Measurements from ENCODE around the gene ADAM19. TPM values are rescaled to one million over a fixed set of nuclear protein-coding genes. Genes with fewer than 3 reads are reported as not detected.

Gene ADAM19
- total and polyA plus RNA-seq, 4 donors = 1.5 to 42.8 (median 20.3) TPM

DNA sequence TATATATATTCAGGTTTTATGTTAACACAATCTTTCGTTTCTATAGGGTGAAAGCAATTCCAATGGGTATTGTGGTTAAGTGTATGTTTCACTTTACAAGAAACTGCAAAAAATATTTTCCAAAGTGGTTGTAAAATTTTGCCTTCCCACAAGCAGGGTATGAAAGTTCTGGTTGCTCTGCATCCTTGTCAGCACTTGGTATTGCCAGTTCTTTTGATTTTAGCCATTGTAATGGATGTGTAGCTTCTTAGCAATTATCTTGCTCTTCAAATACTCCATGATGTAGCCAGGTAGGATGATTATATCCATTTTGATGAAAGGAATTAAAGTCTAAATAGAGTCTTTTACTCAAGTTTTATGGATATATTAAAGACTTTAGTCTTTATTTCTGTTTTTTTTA is 9.1 kb upstream of the ADAM19 start:
- no peaks in the 10 kb centered on the region for H3K27me3 ChIP-seq (ENCODE audit: control insufficient read depth in 1 of 2, insufficient read depth in 2 of 2, low read length in 1 of 2)
- 90 to 92% methylated on average over 1 of the region's 1 CpG for WGBS, 2 donors
- no peaks in the 10 kb centered on the region for H3K9me3 ChIP-seq (ENCODE audit: control insufficient read depth, low read length)
- ATAC-seq (ENCODE audit: low FRiP score) (no peak), DNase-seq (no peak)
- intact Hi-C loops (cut with DNase I) = no loop called here
- H3K27ac ChIP-seq (ENCODE audit: low read depth in 1 of 2, low read length in 2 of 2) = no peak overlapping the region
- no peak overlapping the region for H3K4me3 ChIP-seq (ENCODE audit: low read length in 2 of 2)
- no peaks in the 10 kb centered on the region for H3K36me3 ChIP-seq (ENCODE audit: control insufficient read depth in 1 of 2, insufficient read depth in 2 of 2, low read length in 1 of 2)
- H3K4me1 ChIP-seq (ENCODE audit: control insufficient read depth in 1 of 2, insufficient read depth in 2 of 2, low read length in 2 of 2) = no peaks in the 10 kb centered on the region

DNA sequence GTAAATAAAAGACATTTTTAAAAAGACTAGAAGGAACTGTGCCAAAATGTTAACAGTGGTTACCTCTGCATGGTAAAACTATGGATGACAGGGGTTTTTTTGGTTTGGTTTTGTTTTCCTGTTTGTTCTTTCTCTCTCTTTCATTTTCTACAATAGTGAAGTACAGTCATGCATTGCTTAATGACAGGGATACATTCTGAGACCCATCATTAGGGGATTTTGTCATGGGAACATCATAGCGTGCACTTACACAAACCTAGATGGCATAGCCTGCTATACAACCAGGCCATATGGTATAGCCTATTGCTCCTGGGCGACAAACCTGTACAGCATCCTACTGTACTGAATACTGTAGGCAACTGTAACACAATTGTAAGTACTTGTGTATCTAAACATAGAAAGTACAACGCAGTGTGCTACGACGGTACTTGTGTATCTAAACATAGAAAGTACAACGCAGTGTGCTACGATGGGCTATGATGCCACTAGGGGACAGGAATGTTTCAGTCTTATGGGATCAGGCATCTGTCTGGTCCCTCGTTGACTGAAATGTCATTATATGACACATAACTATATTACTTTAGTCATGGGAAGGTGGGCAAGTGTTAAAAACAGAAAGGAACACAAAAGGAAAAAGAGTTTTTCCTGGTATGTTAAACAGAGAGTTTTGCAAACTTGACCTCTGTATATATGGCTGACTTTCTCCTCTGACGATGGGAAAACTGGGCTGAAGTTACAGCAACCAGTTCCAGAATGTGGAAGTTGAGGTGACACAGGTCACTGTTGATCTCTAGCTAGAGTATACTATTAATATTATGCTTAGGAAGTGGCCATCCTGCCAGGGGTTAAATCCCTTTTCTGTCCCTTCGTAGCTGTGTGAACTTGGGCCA is 7.4 kb upstream of the ADAM19 start:
- Histone ChIP-seq H3K4me3 (ENCODE audit: low read length in 2 of 2) (no peak overlapping the region), H3K9me3 (ENCODE audit: control insufficient read depth, low read length) (no peaks in the 10 kb centered on the region), H3K27me3 (ENCODE audit: control insufficient read depth in 1 of 2, insufficient read depth in 2 of 2, low read length in 1 of 2) (no peaks in the 10 kb centered on the region), H3K4me1 (ENCODE audit: control insufficient read depth in 1 of 2, insufficient read depth in 2 of 2, low read length in 2 of 2) (no peaks in the 10 kb centered on the region), H3K36me3 (ENCODE audit: control insufficient read depth in 1 of 2, insufficient read depth in 2 of 2, low read length in 1 of 2) (no peaks in the 10 kb centered on the region), H3K27ac (ENCODE audit: low read depth in 1 of 2, low read length in 2 of 2) (no peak overlapping the region)
- WGBS, 2 donors = 59 to 63% methylated on average over 10 of the region's 10 CpGs
- ATAC-seq (ENCODE audit: low FRiP score) (no peak), DNase-seq (no peak)
- intact Hi-C loops (cut with DNase I) = no loop called here

DNA sequence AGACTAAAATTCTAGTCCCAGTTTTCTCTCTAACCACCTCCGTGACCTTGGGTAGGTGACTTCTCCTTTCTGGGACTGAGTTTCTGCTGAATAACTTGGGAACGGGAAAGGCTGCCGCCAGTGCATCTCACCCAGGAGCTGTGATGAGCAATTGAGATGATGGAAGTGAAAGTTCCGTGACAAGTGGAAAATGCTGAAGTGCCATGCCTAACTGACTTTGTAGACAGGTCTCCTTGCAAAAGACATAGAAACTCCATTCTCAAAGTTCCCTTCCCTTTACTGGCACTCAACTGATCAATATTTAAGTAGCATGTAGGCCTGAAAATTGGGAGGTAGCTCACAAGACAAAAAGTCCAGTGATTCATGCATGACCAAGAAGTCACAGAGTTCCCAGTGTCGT is 6.3 kb upstream of the ADAM19 start:
- Histone ChIP-seq H3K9me3 (ENCODE audit: control insufficient read depth, low read length) (no peaks in the 10 kb centered on the region), H3K27ac (ENCODE audit: low read depth in 1 of 2, low read length in 2 of 2) (no peak overlapping the region), H3K4me1 (ENCODE audit: control insufficient read depth in 1 of 2, insufficient read depth in 2 of 2, low read length in 2 of 2) (no peaks in the 10 kb centered on the region), H3K27me3 (ENCODE audit: control insufficient read depth in 1 of 2, insufficient read depth in 2 of 2, low read length in 1 of 2) (no peaks in the 10 kb centered on the region), H3K4me3 (ENCODE audit: low read length in 2 of 2) (no peak overlapping the region), H3K36me3 (ENCODE audit: control insufficient read depth in 1 of 2, insufficient read depth in 2 of 2, low read length in 1 of 2) (no peaks in the 10 kb centered on the region)
- intact Hi-C loops (cut with DNase I) = no loop called here
- DNase-seq = no peak
- no peak for ATAC-seq (ENCODE audit: low FRiP score)
- 92 to 96% methylated on average over 5 of the region's 5 CpGs for WGBS, 2 donors

DNA sequence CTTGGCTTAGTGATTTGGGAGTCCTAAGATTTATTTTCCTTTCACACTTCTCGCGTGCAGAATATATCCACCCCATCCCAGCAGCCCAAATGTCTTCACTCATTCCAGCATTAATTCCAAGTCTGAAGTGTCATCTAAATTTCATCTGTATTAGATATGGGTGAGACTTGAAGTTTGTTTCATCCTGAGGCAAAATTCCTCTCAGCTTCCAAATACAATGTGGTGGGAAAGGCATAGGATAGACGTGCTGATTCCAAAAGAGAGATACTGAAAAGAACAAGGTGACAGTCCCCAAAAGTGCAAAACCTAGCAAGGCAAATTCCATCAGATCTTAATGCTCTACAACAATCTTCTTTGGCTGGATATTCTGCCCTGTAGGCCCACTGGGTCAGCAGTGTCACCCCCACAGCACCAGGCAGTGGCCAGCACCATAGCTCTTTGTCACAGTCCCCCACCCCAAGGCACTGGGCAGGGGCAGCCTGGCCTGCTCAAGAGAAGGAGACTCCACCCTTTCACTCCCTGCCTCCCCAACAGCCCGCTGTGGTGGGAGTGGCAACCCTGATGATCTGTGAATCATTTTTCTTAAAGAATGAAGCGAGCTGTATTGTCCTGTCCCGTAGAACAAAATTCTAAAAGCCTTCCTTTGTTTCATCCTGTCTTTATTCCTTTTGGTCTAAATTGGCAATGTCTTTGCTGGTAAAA is 2.7 kb upstream of the ADAM19 start:
- Histone ChIP-seq H3K27ac (ENCODE audit: low read depth in 1 of 2, low read length in 2 of 2) (no peak overlapping the region), H3K4me3 (ENCODE audit: low read length in 2 of 2) (no peak overlapping the region), H3K36me3 (ENCODE audit: control insufficient read depth in 1 of 2, insufficient read depth in 2 of 2, low read length in 1 of 2) (no peaks in the 10 kb centered on the region), H3K27me3 (ENCODE audit: control insufficient read depth in 1 of 2, insufficient read depth in 2 of 2, low read length in 1 of 2) (no peaks in the 10 kb centered on the region), H3K9me3 (ENCODE audit: control insufficient read depth, low read length) (no peaks in the 10 kb centered on the region), H3K4me1 (ENCODE audit: control insufficient read depth in 1 of 2, insufficient read depth in 2 of 2, low read length in 2 of 2) (no peaks in the 10 kb centered on the region)
- ATAC-seq (ENCODE audit: low FRiP score) (no peak), DNase-seq (no peak)
- intact Hi-C loops (cut with DNase I) = no loop called here
- WGBS, 2 donors = 90 to 93% methylated on average over 6 of the region's 6 CpGs

DNA sequence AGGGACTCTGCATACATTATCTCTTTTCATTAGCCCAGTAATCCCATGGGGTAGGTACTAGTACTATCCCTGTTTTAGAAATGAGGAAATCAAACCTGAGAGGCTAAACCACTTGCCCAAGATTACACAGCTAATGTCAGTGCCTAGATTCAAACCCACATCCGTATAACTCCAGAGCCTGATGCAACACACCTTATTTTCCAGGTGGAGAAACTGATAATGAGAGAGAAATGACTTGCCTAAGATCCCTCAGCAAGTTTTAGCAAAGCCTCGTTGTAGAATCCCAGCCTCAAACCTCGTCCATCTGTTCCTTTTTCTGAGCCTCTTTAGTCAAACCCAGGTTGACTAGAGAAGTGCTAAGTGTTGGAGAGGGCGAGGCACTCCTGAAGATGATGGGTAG is 1.1 kb upstream of the ADAM19 start:
- no peak overlapping the region for H3K4me3 ChIP-seq (ENCODE audit: low read length in 2 of 2)
- no peaks in the 10 kb centered on the region for H3K4me1 ChIP-seq (ENCODE audit: control insufficient read depth in 1 of 2, insufficient read depth in 2 of 2, low read length in 2 of 2)
- no peaks in the 10 kb centered on the region for H3K36me3 ChIP-seq (ENCODE audit: control insufficient read depth in 1 of 2, insufficient read depth in 2 of 2, low read length in 1 of 2)
- ATAC-seq (ENCODE audit: low FRiP score) (no peak), DNase-seq (no peak)
- no peaks in the 10 kb centered on the region for H3K9me3 ChIP-seq (ENCODE audit: control insufficient read depth, low read length)
- no peak overlapping the region for H3K27ac ChIP-seq (ENCODE audit: low read depth in 1 of 2, low read length in 2 of 2)
- intact Hi-C loops (cut with DNase I) = no loop called here
- WGBS, 2 donors = 82 to 87% methylated on average over 4 of the region's 4 CpGs
- no peaks in the 10 kb centered on the region for H3K27me3 ChIP-seq (ENCODE audit: control insufficient read depth in 1 of 2, insufficient read depth in 2 of 2, low read length in 1 of 2)

DNA sequence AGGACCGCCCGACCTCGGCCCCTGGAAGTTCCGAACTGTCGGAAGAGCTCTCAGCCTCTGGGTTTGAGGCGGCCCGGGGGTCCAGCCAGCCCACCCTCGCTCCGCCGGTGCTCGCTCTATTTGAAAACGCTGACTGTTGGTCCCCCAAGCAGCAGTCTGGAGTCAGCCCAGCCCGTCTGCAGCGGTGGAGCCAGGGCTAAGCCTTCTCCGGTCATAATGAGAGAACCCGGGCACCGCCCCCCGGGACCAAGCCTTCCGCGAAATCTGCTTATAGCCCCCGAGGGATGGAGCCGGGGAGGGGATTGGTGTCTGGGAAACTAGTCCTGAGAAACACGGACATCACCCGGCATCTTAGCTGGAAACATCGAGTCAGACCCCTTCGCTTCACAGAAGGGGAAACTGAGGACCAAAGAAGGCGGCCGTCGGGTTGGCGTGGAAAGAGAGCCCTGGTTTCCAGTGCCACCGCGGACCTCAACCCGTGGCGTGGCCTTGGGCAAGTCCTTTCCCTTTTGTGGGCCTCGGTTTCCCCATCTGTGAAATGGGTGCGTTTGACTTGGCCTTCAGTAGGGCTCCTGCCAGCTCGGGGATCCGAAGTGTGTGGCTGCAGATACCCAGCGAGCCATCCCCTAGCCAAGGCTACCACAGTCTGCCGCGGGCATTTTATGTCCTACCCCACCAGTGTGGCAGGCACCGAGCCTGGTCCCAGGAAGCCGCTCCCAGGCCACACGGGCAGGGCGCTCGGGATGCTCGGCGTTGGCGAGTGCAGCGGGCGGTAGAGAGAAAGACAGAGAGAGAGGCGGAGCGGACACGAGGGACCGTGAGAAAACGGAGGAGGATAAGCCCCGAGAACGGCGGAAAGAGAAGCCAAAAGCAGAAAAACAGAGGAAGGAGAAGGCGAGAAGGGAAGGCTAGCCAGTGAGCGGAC is 857 bp downstream of the ADAM19 start:
- Histone ChIP-seq H3K36me3 (ENCODE audit: control insufficient read depth in 1 of 2, insufficient read depth in 2 of 2, low read length in 1 of 2) (no peaks in the 10 kb centered on the region), H3K27ac (ENCODE audit: low read depth in 1 of 2, low read length in 2 of 2) (peak overlapping the region in 1 of 2 donors; percentile 11), H3K27me3 (ENCODE audit: control insufficient read depth in 1 of 2, insufficient read depth in 2 of 2, low read length in 1 of 2) (no peaks in the 10 kb centered on the region), H3K4me1 (ENCODE audit: control insufficient read depth in 1 of 2, insufficient read depth in 2 of 2, low read length in 2 of 2) (no peaks in the 10 kb centered on the region), H3K4me3 (ENCODE audit: low read length in 2 of 2) (peak overlapping the region; percentile 69 to 76), H3K9me3 (ENCODE audit: control insufficient read depth, low read length) (no peaks in the 10 kb centered on the region)
- ATAC-seq (ENCODE audit: low FRiP score) (peak; percentile 64), DNase-seq (peak; percentile 63 to 86)
- intact Hi-C loops (cut with DNase I) = loop anchor here (2.0 to 5.0 kb wide), 2 partner anchors 57 to 64 kb away; no protein-coding TSS in a partner anchor
- 2% methylated on average over 61 of the region's 61 CpGs for whole genome bisulfite sequencing, 2 donors

DNA sequence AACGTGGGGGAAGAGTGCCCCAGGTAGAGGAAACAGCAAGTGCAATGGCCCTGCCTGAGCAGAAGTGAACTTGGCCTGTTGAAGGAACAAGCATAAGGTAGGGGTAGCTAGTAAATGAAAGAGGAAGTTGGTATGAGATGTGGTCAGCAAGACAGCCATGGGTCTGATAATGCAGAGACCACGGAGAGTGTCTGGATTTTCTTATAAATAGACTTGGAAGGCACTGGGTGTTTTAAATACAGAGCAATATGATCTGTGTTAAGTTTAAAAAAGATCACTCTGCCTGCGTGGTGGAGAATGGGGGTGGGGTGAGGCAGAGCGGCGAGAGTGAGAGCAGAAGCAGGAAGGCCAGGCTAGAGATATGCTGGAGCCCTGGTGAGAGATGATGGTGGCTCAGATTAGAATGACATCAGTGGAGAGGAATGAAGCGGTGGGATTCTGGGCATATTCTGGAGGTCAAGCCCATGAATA is 4.2 kb downstream of the ADAM19 start:
- Histone ChIP-seq H3K4me1 (ENCODE audit: control insufficient read depth in 1 of 2, insufficient read depth in 2 of 2, low read length in 2 of 2) (no peaks in the 10 kb centered on the region), H3K4me3 (ENCODE audit: low read length in 2 of 2) (no peak overlapping the region), H3K27ac (ENCODE audit: low read depth in 1 of 2, low read length in 2 of 2) (peak overlapping the region in 1 of 2 donors; percentile 21), H3K27me3 (ENCODE audit: control insufficient read depth in 1 of 2, insufficient read depth in 2 of 2, low read length in 1 of 2) (no peaks in the 10 kb centered on the region), H3K9me3 (ENCODE audit: control insufficient read depth, low read length) (no peaks in the 10 kb centered on the region), H3K36me3 (ENCODE audit: control insufficient read depth in 1 of 2, insufficient read depth in 2 of 2, low read length in 1 of 2) (no peaks in the 10 kb centered on the region)
- ATAC-seq (ENCODE audit: low FRiP score) = no peak
- intact Hi-C loops (cut with DNase I) = loop anchor here in 1 of 2 donors (5.0 kb wide), 1 partner anchor 54 kb away; no protein-coding TSS in a partner anchor
- 6 to 7% methylated on average over 6 of the region's 6 CpGs for WGBS, 2 donors
- DNase-seq = no peak

DNA sequence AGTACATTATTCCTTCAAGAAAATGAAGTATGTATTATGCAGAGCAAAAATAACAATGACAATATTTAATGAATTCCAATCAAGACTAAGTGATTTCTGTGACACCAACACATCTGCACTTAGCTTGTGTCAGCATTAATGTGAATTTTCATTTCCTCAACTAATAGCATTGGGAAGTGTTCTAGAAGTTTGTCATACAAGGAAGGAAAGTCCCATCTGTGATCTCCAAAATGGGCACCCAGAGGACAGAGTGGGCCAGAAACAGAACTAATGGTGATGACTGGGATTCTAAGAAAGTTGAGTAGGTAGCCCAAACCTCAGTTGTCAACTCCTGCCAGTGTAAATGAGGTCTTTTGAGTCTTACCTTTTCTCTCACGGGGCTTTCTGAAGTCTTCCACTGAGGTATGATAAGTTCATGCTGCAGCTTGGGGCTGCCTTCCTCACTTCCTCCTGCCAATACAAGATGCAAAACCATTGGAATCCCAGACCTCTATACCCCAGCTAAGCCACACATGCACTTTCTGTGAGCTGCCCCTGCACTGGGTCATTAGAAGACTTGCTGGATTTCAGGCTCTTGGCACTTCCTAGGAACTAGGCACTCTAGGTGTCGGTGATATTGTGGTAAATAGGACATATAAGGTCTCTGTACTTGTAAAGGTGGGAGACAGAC is 4.9 kb downstream of the ADAM19 start:
- DNase-seq (no peak), ATAC-seq (ENCODE audit: low FRiP score) (no peak)
- no peak overlapping the region for H3K27ac ChIP-seq (ENCODE audit: low read depth in 1 of 2, low read length in 2 of 2)
- H3K9me3 ChIP-seq (ENCODE audit: control insufficient read depth, low read length) = no peaks in the 10 kb centered on the region
- intact Hi-C loops (cut with DNase I) = loop anchor here in 1 of 2 donors (5.0 kb wide), 1 partner anchor 53 kb away; no protein-coding TSS in a partner anchor
- H3K4me1 ChIP-seq (ENCODE audit: control insufficient read depth in 1 of 2, insufficient read depth in 2 of 2, low read length in 2 of 2) = no peaks in the 10 kb centered on the region
- no peaks in the 10 kb centered on the region for H3K36me3 ChIP-seq (ENCODE audit: control insufficient read depth in 1 of 2, insufficient read depth in 2 of 2, low read length in 1 of 2)
- 93 to 94% methylated on average over 2 of the region's 2 CpGs for WGBS, 2 donors
- H3K27me3 ChIP-seq (ENCODE audit: control insufficient read depth in 1 of 2, insufficient read depth in 2 of 2, low read length in 1 of 2) = no peaks in the 10 kb centered on the region
- H3K4me3 ChIP-seq (ENCODE audit: low read length in 2 of 2) = no peak overlapping the region
